Endothelial cell of umbilical vein (primary cell): Measurements from ENCODE around the gene P3H2.

Experiments
- CTCF ChIP-seq, 2 donors: IDR thresholded peaks; 1 replicate in 1 of 2; 2 replicates in 1 of 2; pipeline ENCODE4 v1.5.1; 2011; ENCODE audit warnings: low read length in 2 of 2, mild to moderate bottlenecking in 2 of 2, moderate library complexity in 2 of 2, control low read depth in 1 of 2, inconsistent platforms in 1 of 2, low read depth in 1 of 2; ENCODE audit not compliant: insufficient read depth in 1 of 2; ENCODE audit errors: extremely low read depth in 1 of 2
- JUN ChIP-seq: IDR thresholded peaks from 2 replicates; pipeline ENCODE4 v1.6.1; 2011; ENCODE audit warnings: borderline replicate concordance, low read depth; ENCODE audit not compliant: insufficient read length, insufficient read depth
- POLR2A ChIP-seq: IDR thresholded peaks from 2 replicates; pipeline ENCODE4 v1.6.1; 2012; ENCODE audit warnings: low read depth, mild to moderate bottlenecking, control low read depth, low read length
- POLR2AphosphoS5 ChIP-seq: IDR thresholded peaks from 2 replicates; pipeline ENCODE4 v1.6.1; 2012; ENCODE audit warnings: low read depth, mild to moderate bottlenecking, control low read depth, low read length, moderate library complexity; ENCODE audit not compliant: insufficient read depth
- TF ChIP-seq, protein P1 (sequence below): IDR thresholded peaks from 2 replicates; pipeline ENCODE4 v1.6.1; 2011; ENCODE audit not compliant: insufficient read depth, insufficient read length

DNA sequence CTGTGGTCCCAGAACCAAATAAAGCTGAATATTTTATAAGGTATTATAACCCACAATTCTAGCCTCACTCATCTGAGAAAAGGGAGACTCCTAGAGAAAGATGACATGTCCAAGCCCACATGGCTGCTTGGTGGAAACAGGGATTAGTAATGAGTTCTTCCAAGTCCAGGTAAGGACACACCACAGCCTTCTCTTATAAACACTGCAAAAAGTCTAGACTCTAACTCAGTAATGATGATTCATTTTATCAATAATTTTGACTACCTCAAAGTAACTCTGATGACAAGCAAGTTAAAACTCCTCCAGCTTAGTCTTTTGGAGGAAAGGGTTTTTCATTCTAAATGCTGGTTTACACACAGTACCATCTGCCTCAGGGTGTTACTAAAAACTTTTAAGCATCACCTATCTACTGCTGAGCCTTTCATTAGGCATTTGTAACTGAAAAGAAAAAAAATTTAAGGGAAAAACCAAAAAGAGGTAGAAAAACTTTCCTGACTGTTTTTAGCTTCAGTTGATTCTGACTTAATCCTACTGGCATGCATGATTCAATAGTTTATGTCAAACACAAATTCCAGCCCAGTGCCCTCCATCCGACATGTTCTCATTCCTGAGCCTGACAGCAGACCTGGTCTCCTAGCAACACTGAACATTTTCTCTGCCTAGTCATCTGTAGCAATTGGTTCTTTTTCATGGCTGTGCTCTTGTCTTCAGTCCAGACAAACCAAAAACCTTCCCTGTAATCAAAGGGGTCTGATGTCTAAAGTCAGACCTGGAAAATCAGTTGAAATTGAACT, 43.9 kb downstream of the P3H2 start:
- TF ChIP-seq CTCF (IDR thresholded peaks at IDR 0.05; ENCODE audit: extremely low read depth in 1 of 2, insufficient read depth in 1 of 2, low read depth in 1 of 2, low read length in 2 of 2) (no peak), JUN (peak; percentile 75), POLR2AphosphoS5 (no peak), POLR2A (no peak)
- TF ChIP-seq, protein P1, sequence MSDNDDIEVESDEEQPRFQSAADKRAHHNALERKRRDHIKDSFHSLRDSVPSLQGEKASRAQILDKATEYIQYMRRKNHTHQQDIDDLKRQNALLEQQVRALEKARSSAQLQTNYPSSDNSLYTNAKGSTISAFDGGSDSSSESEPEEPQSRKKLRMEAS: no peak
